ACHN (cell line): ENCODE data around the gene EPHA3.

ENCODE experiments used
- DNase-seq: peaks from one replicate; pipeline ENCODE4 v3.0.0-alpha.2; 2015
- in situ Hi-C: cut with HindIII; loops from 2 replicates; pipeline ENCODE4 v1.10.0; 2017; ENCODE audit warnings: low sequenced_read_pairs, low pct_ligation_motif_present, low pct_unique_long_range_greater_than_20kb

Gene EPHA3

GRCh38 chr3:89472101-89472500, 364.7 kb downstream of the EPHA3 start:
- DNase-seq, result no peak
- in situ Hi-C loops, result no loop called here

- DNase-seq, result no peak
- in situ Hi-C loops, result no loop called here
Measured at GRCh38 chr3:89474333-89475130, 367.1 kb downstream of the EPHA3 start.

GRCh38 chr3:89488800-89489580, 381.6 kb downstream of the EPHA3 start:
- DNase-seq, result no peak
- in situ Hi-C loops, result no loop called here

- no peak for DNase-seq
Measured at GRCh38 chr3:89490129-89490528, 382.7 kb downstream of the EPHA3 start.

GRCh38 chr3:89494734-89495133, 387.3 kb downstream of the EPHA3 start:
- in situ Hi-C loops, result no loop called here
- no peak for DNase-seq

More at GRCh38 chr3:89490129-89490528, 382.7 kb downstream of the EPHA3 start:
- in situ Hi-C loops, result no loop called here

GRCh38 chr3:89503891-89504391, 396.5 kb downstream of the EPHA3 start:
- no peak for DNase-seq
- in situ Hi-C loops, result no loop called here

GRCh38 chr3:89504432-89504831, 397.0 kb downstream of the EPHA3 start:
- no peak for DNase-seq
- in situ Hi-C loops, result no loop called here

GRCh38 chr3:89506462-89507103, 399.2 kb downstream of the EPHA3 start:
- no peak for DNase-seq
- in situ Hi-C loops, result no loop called here

GRCh38 chr3:89521328-89521727, 413.9 kb downstream of the EPHA3 start:
- in situ Hi-C loops, result no loop called here
- DNase-seq, result no peak

GRCh38 chr3:89522155-89522554, 414.7 kb downstream of the EPHA3 start:
- in situ Hi-C loops, result no loop called here
- DNase-seq, result no peak

GRCh38 chr3:89525609-89526008, 418.2 kb downstream of the EPHA3 start:
- in situ Hi-C loops, result no loop called here
- no peak for DNase-seq

- no peak for DNase-seq
- in situ Hi-C loops, result no loop called here
Measured at GRCh38 chr3:89527736-89528305, 420.4 kb downstream of the EPHA3 start.
